AG08396 (cell line): ENCODE results near the gene MYO5C.

Experiments used
- DNase-seq: peaks from one replicate; pipeline ENCODE4 v3.0.0; 2012; ENCODE audit warnings: low spot score, mixed read lengths

The MYO5C gene

GRCh38 chr15:52150043-52150825 is 145.4 kb downstream of the MYO5C start:
- DNase-seq: no peak

- DNase-seq: no peak
Observed at GRCh38 chr15:52148403-52148802, 147.2 kb downstream of the MYO5C start.

- DNase-seq: no peak
Observed at GRCh38 chr15:52146776-52147175, 148.8 kb downstream of the MYO5C start.

GRCh38 chr15:52146261-52146660 is 149.3 kb downstream of the MYO5C start:
- DNase-seq: no peak

GRCh38 chr15:52144656-52145178 is 150.9 kb downstream of the MYO5C start:
- DNase-seq: no peak

- DNase-seq: peak; percentile 35
Observed at GRCh38 chr15:52143873-52144272, 151.7 kb downstream of the MYO5C start.
